Activated naive CD8-positive, alpha-beta T cell (primary cell): ENCODE data around the gene RNF223.
"Not testable (repeated sequence)": the region's sequence is repeated elsewhere in the genome, so short reads cannot be mapped to it uniquely, and the experiment has no call there.

Source experiments
- H3K27ac Mint-ChIP-seq: one replicate; pipeline ENCODE4 v1.8.0; 2021; ENCODE audit warnings: mixed read lengths
- H3K27me3 Mint-ChIP-seq: one replicate; pipeline ENCODE4 v1.8.0; 2021; ENCODE audit warnings: mixed read lengths
- H3K36me3 Mint-ChIP-seq: one replicate; pipeline ENCODE4 v1.8.0; 2021; ENCODE audit warnings: mixed read lengths
- H3K4me1 Mint-ChIP-seq: one replicate; pipeline ENCODE4 v1.8.0; 2021; ENCODE audit warnings: low read depth, mixed read lengths
- H3K4me3 Mint-ChIP-seq: one replicate; pipeline ENCODE4 v1.8.0; 2021; ENCODE audit warnings: mild to moderate bottlenecking, mixed read lengths
- H3K9me3 Mint-ChIP-seq: one replicate; pipeline ENCODE4 v1.8.0; 2021; ENCODE audit warnings: low read depth, mixed read lengths

The RNF223 gene

DNA sequence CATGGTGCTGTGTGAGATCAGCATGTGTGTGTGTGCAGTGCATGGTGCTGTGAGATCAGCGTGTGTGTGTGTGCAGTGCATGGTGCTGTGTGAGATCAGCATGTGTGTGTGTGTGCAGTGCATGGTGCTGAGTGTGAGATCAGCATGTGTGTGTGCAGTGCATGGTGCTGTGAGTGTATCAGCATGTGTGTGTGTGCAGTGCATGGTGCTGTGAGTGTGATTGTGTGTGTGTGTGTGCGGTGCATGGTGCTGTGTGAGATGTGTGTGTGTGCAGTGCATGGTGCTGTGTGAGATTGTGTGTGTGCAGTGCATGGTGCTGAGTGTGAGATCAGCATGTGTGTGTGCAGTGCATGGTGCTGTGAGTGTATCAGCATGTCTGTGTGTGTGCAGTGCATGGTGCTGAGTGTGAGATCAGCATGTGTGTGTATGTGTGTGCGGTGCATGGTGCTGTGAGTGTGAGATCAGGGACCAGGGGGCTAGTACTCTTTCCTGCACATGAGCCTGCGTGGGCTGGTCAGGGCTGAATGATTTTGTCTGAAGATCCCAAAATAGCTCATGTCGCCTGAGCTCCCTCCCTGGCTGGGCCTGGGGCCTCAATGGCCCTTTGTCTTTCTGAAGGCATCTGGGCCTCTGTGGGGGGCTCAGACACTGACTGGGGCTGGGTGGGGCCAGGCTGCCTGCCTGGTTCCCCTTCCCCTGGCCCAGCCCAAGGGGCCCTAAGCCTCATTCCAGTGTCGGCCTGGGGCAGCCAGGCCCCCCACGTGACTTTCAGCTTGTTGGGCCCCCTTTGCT is 43.0 kb downstream of the RNF223 start:
- not testable (repeated sequence) for H3K9me3 Mint-ChIP-seq, H3K36me3 Mint-ChIP-seq, H3K27ac Mint-ChIP-seq, H3K27me3 Mint-ChIP-seq, H3K4me3 Mint-ChIP-seq, H3K4me1 Mint-ChIP-seq

DNA sequence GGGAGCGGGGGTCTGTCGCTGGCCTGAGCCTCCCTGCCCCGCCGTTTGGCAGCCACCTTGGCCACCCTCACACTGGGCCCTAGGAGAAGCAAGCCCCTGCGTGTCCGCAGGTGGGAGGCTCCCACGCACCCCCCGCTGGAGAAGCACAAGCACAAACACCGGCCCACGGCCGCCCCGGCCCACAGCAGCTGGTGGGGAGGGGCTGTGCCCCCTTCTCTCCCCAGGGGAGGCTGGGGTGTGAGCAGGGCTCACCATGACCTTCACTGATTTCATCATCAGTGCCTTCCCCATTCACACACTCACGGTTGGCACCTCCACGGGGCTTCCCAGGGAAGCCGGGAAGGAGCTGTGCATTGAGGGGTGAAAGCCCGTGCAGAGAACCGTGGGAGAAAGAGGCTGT is 46.3 kb downstream of the RNF223 start:
- Mint-ChIP-seq H3K4me1 (peaks cover 6% of the 10 kb centered on the region), H3K4me3 (no peak overlapping the region)

DNA sequence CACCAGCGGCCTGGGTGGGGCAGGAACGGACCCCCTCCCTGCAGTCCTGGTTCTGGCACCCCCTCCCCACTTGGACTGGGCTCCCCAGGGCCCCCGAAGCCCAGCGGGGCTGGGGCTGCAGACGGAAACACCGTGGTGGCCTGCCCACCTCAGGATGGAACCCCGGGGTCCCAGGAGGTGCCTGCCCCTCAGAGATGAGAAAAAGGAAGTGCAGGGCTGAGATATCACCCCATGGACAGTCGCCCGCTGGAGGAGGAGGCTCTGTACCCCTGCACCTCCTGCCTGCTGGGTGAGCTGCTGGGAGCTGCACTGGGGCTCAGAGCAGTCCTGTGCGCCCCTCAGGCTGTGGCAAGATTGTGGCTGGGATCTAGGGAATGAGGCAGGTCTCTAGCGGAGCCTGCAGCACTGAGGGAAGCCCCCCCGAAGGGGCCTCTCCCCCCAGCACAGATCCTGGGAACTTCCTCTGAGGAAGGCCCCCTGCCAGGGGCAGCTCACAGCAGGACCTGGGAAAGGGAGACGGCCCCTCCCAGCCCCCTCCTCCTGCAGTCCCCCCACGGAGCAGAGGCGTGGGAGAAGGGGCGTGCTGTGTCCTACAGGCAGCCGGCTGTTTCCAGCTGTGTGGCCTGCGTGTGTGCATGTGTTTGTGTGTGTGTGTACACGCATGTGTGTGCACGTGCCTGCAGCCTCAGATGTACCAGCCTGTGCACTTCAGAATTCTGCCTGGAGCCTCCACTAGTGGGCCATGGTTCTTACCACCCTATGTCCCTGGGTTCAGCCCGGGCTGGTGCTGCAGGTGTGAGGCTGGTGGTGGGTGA is 47.3 kb downstream of the RNF223 start:
- no peaks in the 10 kb centered on the region for H3K9me3 Mint-ChIP-seq
- H3K4me1 Mint-ChIP-seq = peaks cover 5% of the 10 kb centered on the region
- no peak overlapping the region for H3K27ac Mint-ChIP-seq
- H3K36me3 Mint-ChIP-seq = no peaks in the 10 kb centered on the region
- no peaks in the 10 kb centered on the region for H3K27me3 Mint-ChIP-seq
- H3K4me3 Mint-ChIP-seq = no peak overlapping the region

More for the DNA sequence above, 46.3 kb downstream of the RNF223 start:
- Mint-ChIP-seq H3K9me3 (no peaks in the 10 kb centered on the region), H3K27me3 (no peaks in the 10 kb centered on the region), H3K27ac (no peak overlapping the region), H3K36me3 (no peaks in the 10 kb centered on the region)

GRCh38 chr1:1025730-1026129 is 48.4 kb downstream of the RNF223 start:
- Mint-ChIP-seq H3K9me3 (no peaks in the 10 kb centered on the region), H3K4me3 (no peak overlapping the region), H3K27ac (no peak overlapping the region), H3K36me3 (no peaks in the 10 kb centered on the region), H3K4me1 (peaks cover 5% of the 10 kb centered on the region), H3K27me3 (no peaks in the 10 kb centered on the region)

DNA sequence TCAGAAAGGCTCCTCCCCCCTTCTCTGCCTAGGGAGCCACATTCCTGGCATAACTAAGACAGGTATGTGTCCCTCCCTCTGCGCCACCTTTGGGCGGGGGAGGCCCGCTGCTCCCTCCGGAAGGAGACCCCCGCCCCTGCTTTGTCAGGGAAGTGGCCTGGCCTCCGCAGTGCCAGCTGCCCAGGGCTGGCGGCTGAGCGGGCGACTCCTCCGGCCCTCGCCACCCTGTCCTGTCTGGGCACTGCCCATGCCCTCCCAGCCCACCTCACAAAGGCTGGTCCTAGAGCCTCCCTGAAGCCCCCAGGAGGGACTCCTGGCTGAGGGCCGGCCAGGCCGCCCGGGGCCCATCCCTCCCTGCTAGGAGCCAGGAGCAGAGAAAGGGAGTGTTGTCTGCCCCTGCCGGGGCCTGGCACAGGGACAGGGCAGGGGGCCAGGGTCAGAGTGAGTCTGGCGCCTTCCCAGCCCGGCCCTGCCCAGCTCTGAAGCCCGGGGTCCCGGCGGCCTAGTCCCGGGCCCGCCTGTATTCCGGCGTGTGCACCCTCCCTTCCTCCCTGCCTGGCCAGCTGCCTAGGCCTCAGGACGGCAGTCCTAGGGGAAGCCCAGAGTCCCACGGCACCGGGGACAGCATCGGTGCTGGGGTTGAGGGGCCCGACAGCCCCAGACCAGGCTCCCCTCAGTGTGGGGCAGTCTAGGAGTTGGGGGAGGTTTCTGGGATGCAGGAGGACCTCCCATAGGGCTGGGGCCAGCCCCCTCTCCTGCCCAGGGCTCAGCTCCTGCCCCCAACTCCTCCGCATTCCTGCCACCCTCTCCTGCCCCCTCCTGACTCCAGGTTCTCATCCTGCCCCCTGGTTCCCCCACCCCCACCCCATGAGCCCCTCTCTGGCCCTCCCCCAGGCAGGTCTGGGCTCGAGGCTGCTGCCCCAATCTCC is 49.1 kb downstream of the RNF223 start:
- no peak overlapping the region for H3K4me3 Mint-ChIP-seq
- peaks cover 5% of the 10 kb centered on the region for H3K4me1 Mint-ChIP-seq
- H3K9me3 Mint-ChIP-seq = no peaks in the 10 kb centered on the region
- H3K27ac Mint-ChIP-seq = no peak overlapping the region
- H3K36me3 Mint-ChIP-seq = no peaks in the 10 kb centered on the region
- H3K27me3 Mint-ChIP-seq = no peaks in the 10 kb centered on the region

GRCh38 chr1:1024149-1024770 is 49.8 kb downstream of the RNF223 start:
- H3K4me3 Mint-ChIP-seq = no peak overlapping the region
- H3K27ac Mint-ChIP-seq = no peak overlapping the region
- H3K27me3 Mint-ChIP-seq = no peaks in the 10 kb centered on the region
- no peaks in the 10 kb centered on the region for H3K36me3 Mint-ChIP-seq
- H3K4me1 Mint-ChIP-seq = peaks cover 5% of the 10 kb centered on the region
- H3K9me3 Mint-ChIP-seq = no peaks in the 10 kb centered on the region

- no peaks in the 10 kb centered on the region for H3K9me3 Mint-ChIP-seq
- H3K27ac Mint-ChIP-seq = no peak overlapping the region
- no peak overlapping the region for H3K4me3 Mint-ChIP-seq
- no peaks in the 10 kb centered on the region for H3K36me3 Mint-ChIP-seq
- H3K27me3 Mint-ChIP-seq = no peaks in the 10 kb centered on the region
- H3K4me1 Mint-ChIP-seq = peaks cover 7% of the 10 kb centered on the region
These were observed 50.4 kb downstream of the RNF223 start for GRCh38 chr1:1023700-1024099.

DNA sequence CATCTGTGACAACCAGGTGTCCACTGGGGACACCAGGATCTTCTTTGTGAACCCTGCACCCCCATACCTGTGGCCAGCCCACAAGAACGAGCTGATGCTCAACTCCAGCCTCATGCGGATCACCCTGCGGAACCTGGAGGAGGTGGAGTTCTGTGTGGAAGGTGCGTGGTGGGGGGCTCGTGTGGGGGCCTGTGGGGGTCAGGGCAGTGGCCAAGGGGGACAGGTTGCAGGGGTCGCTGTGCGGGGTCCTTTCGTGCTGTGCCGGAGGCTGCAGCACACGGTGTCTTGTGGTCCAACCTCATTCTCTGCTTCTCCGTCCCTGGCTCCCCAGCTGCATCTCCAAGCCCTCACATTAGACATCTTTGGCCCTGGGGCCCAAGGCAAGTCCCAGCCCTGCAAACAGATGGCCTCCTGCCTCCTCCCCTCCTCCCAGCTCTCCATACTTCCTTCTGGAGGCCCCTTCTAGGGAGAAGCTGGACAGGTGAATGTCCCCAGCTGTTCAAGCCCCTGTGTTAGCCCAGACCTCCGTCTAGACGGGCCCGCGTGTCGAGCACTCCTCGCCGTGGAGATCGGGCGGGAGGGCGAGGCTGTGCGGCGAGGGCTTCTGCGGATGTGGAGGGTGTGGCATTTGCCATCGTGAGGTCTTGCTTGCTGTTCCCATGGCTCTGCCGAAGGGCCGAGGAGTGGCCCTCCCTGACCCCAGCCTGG is 51.6 kb downstream of the RNF223 start:
- no peaks in the 10 kb centered on the region for H3K27me3 Mint-ChIP-seq
- H3K36me3 Mint-ChIP-seq = no peaks in the 10 kb centered on the region
- no peak overlapping the region for H3K27ac Mint-ChIP-seq
- H3K9me3 Mint-ChIP-seq = no peaks in the 10 kb centered on the region
- peaks cover 9% of the 10 kb centered on the region for H3K4me1 Mint-ChIP-seq
- H3K4me3 Mint-ChIP-seq = no peak overlapping the region

DNA sequence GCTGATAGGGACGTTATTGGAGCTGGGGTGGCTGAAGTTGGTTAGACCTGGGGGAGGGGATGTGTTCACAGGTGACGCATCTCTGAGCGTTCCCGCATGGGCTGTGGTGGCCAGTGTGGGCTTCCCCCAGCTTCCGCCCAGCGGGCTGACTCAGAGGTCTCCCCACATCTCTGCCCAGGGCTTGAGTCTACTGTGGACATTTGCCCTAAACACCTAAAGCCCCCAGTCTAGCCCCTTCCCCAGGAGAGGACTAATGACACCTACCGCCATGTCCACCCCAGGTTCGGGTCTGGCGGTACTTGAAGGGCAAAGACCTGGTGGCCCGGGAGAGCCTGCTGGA is 52.2 kb downstream of the RNF223 start:
- no peaks in the 10 kb centered on the region for H3K9me3 Mint-ChIP-seq
- no peak overlapping the region for H3K27ac Mint-ChIP-seq
- no peak overlapping the region for H3K4me3 Mint-ChIP-seq

DNA sequence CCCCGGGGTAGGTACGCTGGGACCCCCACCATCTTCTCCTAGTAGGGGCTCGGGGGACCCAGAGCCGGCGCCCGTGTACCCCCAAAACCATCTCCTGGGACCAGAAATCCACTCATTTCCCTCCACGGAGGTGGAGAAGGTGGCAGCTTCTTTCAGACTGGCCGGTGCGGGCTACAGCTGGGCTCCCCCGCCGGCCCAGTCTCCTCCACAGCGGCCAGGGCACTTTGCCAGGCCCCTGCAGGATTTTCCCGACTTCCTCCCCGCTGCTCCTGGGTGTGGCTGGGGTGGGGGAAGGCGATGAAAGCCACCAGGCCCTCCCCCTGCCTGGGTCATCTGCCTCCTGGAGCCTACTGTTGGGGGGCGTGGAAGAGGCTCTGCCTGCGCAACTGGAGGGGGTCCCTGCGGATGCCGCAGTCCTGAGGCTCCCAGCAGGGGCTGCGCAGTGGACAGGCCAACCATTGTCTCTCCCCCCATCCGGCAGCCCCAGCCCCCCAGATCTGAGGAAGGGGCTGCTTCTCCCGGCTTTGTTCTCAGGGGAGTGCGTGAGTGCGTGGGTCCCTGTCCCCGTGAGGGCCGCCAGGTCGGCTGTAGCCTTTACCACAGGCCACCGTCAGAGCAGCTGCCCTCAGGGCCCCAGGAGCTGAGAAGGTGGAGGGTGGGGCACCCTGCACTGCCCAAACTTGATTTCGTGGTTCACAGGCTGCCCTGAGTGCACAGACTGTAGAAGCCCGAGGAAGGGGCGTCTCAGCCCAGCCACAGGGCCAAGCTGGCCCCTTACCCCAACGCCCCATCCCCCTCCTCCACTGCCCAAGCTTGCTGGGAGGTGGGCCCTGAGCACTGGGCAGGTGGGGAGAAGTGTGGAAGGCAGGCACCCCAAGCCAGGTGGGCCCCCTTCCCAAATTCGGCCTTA is 52.8 kb downstream of the RNF223 start:
- Mint-ChIP-seq H3K9me3 (no peaks in the 10 kb centered on the region), H3K27me3 (no peaks in the 10 kb centered on the region), H3K4me1 (peaks cover 13% of the 10 kb centered on the region), H3K27ac (no peak overlapping the region), H3K36me3 (peaks cover 2% of the 10 kb centered on the region), H3K4me3 (no peak overlapping the region)

More for the DNA sequence above, 52.2 kb downstream of the RNF223 start:
- Mint-ChIP-seq H3K4me1 (peaks cover 13% of the 10 kb centered on the region), H3K36me3 (peaks cover 2% of the 10 kb centered on the region), H3K27me3 (no peaks in the 10 kb centered on the region)
